ENCODE results near the gene SHOC2. TPM values are rescaled to one million over a fixed set of nuclear protein-coding genes. Genes with fewer than 3 reads are reported as not detected.

Gene SHOC2
- total RNA-seq, 1 experiment from 2014 or later: 29.9 TPM

DNA sequence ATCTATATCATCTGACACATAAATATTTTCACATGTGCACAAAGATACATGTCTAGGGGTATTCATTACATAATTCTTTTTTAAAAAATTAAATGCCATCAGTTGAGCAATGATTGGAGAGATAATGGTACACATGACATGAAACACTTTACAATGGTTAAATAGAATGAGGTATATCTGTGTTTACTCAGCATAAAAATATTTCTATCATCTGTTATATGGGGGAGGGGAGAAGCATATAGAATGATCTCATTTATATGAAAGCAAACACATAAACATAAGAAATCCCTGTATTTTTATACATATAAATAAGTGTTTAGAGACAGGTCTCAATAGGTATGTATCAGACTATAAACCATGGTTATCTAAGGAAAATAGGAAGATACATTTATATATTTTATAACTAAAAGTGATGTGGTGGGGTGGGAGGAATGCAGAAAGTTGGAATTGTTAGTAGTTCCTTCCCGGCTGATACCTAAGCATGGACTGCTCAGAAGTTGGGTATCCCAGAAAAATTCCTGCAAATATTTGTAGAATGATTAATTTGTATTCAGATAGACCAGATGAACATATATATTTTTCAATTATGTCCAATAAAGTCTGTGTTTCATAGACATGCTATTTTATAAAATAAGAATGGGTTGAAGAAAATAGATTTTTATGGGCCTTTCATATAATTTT, 75.1 kb downstream of the SHOC2 start:
- no peaks in the 10 kb centered on the region for H3K4me1 Mint-ChIP-seq (ENCODE audit: low read depth, unreplicated experiment)
- TF ChIP-seq, protein P1, sequence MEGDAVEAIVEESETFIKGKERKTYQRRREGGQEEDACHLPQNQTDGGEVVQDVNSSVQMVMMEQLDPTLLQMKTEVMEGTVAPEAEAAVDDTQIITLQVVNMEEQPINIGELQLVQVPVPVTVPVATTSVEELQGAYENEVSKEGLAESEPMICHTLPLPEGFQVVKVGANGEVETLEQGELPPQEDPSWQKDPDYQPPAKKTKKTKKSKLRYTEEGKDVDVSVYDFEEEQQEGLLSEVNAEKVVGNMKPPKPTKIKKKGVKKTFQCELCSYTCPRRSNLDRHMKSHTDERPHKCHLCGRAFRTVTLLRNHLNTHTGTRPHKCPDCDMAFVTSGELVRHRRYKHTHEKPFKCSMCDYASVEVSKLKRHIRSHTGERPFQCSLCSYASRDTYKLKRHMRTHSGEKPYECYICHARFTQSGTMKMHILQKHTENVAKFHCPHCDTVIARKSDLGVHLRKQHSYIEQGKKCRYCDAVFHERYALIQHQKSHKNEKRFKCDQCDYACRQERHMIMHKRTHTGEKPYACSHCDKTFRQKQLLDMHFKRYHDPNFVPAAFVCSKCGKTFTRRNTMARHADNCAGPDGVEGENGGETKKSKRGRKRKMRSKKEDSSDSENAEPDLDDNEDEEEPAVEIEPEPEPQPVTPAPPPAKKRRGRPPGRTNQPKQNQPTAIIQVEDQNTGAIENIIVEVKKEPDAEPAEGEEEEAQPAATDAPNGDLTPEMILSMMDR (IDR thresholded peaks at IDR 0.05; ENCODE audit: unreplicated experiment): no peak
- no peaks in the 10 kb centered on the region for H3K27me3 Mint-ChIP-seq (ENCODE audit: unreplicated experiment)
- H3K9me3 Mint-ChIP-seq (ENCODE audit: low read depth, unreplicated experiment): no peaks in the 10 kb centered on the region
- intact Hi-C loops (cut with micrococcal nuclease; ENCODE audit: unreplicated experiment): no loop called here
- DNase-seq: no peak
- H3K4me3 Mint-ChIP-seq (ENCODE audit: low read depth, unreplicated experiment): no peak overlapping the region
- CTCF ChIA-PET: interaction anchor here (0.6 kb wide), 1 partner anchor 818 kb away, joined by 3 read pairs; no protein-coding TSS in a partner anchor
- no peaks in the 10 kb centered on the region for H3K36me3 Mint-ChIP-seq (ENCODE audit: insufficient read depth, unreplicated experiment)
- H3K27ac Mint-ChIP-seq (ENCODE audit: unreplicated experiment): no peak overlapping the region
- no TSS peak for BruUV-seq (replicated peaks)

DNA sequence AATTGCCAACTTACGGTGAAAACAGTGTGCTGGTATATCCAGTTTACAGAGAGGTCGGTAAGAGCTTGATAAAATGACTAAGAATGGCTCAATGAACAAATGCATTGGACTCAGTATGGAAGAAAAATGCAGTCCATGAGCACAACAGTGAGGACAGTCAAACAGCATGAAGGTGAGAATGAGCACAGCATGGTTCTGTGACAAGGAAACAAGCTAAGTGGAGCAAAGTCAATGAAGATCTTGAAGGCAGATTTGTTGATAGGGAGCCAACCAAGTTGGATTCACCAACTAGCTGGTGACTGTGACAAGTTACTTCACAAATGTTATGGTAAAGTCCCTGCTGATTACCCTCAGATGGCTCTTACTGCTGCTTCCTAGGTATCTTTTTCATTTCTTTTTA, 75.9 kb downstream of the SHOC2 start:
- no TSS peak for BruUV-seq (replicated peaks)
- Mint-ChIP-seq H3K36me3 (ENCODE audit: insufficient read depth, unreplicated experiment) (no peaks in the 10 kb centered on the region), H3K4me3 (ENCODE audit: low read depth, unreplicated experiment) (no peak overlapping the region), H3K4me1 (ENCODE audit: low read depth, unreplicated experiment) (no peaks in the 10 kb centered on the region), H3K27ac (ENCODE audit: unreplicated experiment) (no peak overlapping the region), H3K9me3 (ENCODE audit: low read depth, unreplicated experiment) (no peaks in the 10 kb centered on the region), H3K27me3 (ENCODE audit: unreplicated experiment) (no peaks in the 10 kb centered on the region)
- intact Hi-C loops (cut with micrococcal nuclease; ENCODE audit: unreplicated experiment): no loop called here
- no peak for DNase-seq
- CTCF ChIA-PET: no interaction called here
- TF ChIP-seq, protein P1 (IDR thresholded peaks at IDR 0.05; ENCODE audit: unreplicated experiment): no peak

DNA sequence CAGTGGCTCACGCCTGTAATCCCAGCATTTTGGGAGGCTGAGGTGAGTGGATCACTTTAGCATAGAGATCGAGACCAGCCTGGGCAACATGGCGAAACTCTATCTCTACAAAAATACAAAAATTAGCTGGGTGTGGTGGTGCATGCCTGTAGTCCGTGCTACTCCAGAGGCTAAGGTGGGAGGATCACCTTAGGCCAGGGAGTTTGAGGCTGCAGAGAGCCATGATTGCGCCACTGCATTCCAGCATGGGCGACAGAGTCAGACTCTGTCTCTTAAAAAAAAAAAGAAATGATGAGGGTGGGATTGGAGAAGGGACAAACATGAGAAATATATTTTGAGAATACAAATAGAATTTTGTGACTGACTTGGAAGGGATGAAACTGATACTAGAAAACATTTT, 76.9 kb downstream of the SHOC2 start:
- BruUV-seq (replicated peaks): no TSS peak
- TF ChIP-seq, protein P1 (IDR thresholded peaks at IDR 0.05; ENCODE audit: unreplicated experiment): no peak
- H3K4me3 Mint-ChIP-seq (ENCODE audit: low read depth, unreplicated experiment): no peak overlapping the region
- H3K27me3 Mint-ChIP-seq (ENCODE audit: unreplicated experiment): no peaks in the 10 kb centered on the region
- H3K36me3 Mint-ChIP-seq (ENCODE audit: insufficient read depth, unreplicated experiment): no peaks in the 10 kb centered on the region
- H3K4me1 Mint-ChIP-seq (ENCODE audit: low read depth, unreplicated experiment): no peaks in the 10 kb centered on the region
- no peak overlapping the region for H3K27ac Mint-ChIP-seq (ENCODE audit: unreplicated experiment)
- intact Hi-C loops (cut with micrococcal nuclease; ENCODE audit: unreplicated experiment): no loop called here
- CTCF ChIA-PET: no interaction called here
- H3K9me3 Mint-ChIP-seq (ENCODE audit: low read depth, unreplicated experiment): no peaks in the 10 kb centered on the region
- no peak for DNase-seq

DNA sequence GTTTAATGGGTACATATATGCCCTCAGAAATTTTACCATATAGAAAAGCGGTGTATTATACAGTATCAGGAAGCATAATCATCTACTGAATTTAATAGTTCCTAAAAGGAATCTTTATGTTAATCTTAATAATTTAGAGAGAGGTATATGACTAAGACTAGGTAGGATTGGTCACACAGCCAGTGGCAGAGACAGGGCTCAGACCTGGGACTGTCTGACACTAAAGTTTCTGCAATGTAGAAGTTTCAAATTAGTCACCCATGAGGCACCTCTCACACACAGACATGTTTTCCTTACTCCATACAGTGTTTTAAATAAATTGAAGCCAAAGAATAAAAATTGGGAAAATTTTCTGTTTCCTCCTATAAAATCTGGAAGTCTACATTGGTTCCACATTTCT, 84.6 kb downstream of the SHOC2 start:
- intact Hi-C loops (cut with micrococcal nuclease; ENCODE audit: unreplicated experiment): no loop called here
- H3K36me3 Mint-ChIP-seq (ENCODE audit: insufficient read depth, unreplicated experiment): no peaks in the 10 kb centered on the region
- no peaks in the 10 kb centered on the region for H3K27me3 Mint-ChIP-seq (ENCODE audit: unreplicated experiment)
- CTCF ChIA-PET: interaction anchor here (0.8 kb wide), 1 partner anchor 1223 kb away, joined by 3 read pairs; no protein-coding TSS in a partner anchor
- H3K4me1 Mint-ChIP-seq (ENCODE audit: low read depth, unreplicated experiment): no peaks in the 10 kb centered on the region
- DNase-seq: no peak
- BruUV-seq (replicated peaks): no TSS peak
- no peak overlapping the region for H3K4me3 Mint-ChIP-seq (ENCODE audit: low read depth, unreplicated experiment)
- H3K27ac Mint-ChIP-seq (ENCODE audit: unreplicated experiment): no peak overlapping the region
- TF ChIP-seq, protein P1 (IDR thresholded peaks at IDR 0.05; ENCODE audit: unreplicated experiment): no peak
- H3K9me3 Mint-ChIP-seq (ENCODE audit: low read depth, unreplicated experiment): no peaks in the 10 kb centered on the region

Measured in Calu3 (cell line).